HG02852 (cell line): Measurements from ENCODE around the gene RNF25.

Experiments
- ATAC-seq: cut with Tn5 transposase; IDR thresholded peaks from one replicate; pipeline ENCODE4 v1.9.1; 2021; ENCODE audit warnings: mild to moderate bottlenecking, moderate library complexity; ENCODE audit not compliant: unreplicated experiment

RNF25 gene, protein sequence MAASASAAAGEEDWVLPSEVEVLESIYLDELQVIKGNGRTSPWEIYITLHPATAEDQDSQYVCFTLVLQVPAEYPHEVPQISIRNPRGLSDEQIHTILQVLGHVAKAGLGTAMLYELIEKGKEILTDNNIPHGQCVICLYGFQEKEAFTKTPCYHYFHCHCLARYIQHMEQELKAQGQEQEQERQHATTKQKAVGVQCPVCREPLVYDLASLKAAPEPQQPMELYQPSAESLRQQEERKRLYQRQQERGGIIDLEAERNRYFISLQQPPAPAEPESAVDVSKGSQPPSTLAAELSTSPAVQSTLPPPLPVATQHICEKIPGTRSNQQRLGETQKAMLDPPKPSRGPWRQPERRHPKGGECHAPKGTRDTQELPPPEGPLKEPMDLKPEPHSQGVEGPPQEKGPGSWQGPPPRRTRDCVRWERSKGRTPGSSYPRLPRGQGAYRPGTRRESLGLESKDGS

DNA sequence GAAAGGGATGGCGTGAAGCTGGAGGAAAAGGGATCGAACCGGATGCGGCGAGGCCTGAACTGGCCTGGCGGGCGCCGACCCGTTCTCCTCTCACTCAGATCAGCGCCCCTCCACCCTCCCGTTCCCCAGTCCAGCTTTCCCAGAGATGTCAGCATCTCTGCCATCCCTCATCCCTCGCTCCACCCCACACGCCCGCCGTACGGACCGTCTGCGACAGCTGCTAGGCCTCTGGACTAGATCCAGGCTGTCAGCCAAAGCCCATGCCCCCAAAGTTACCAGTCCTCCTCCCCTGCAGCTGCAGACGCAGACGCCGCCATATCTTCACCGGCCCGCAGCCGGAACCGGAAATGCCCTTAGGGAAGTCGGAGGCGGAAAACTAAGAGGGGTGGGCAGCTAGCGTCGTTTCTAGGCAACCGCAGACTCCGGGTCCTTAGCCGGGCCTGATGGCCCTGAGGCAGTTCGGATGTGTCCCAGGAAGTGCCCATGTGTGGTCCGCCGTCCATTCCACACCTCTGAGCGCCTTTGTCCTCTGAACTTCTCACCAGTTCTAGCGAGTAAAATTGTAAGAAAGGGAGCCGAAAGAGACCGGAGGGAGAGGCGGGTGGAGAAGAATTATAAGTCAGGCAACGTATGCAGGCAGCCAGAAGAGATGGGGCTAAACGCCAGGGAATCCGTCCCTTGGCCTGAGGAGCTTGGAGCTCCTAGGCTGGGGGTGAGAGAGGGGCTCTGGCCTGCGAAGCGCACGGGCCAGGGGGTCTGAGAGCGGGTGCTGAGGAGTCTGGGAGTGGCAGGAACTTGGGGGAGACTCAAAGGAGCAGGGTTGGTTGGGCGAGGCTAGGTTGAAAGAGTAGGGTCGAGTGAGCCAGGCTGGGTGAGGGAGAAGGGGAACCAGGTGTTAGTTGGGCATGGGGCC, at the start of gene RNF25, which contains the start of gene STK36:
Gene RNF25, minus strand, starts transcription at position 349 of the 913 bp plus-strand sequence. Its CDS starts 32 bp downstream, at position 317.
Gene STK36, plus strand, starts transcription at position 433 of the 913 bp plus-strand sequence. CDS start 744 bp downstream, outside the sequence.
- ATAC-seq: peak; percentile 99

DNA sequence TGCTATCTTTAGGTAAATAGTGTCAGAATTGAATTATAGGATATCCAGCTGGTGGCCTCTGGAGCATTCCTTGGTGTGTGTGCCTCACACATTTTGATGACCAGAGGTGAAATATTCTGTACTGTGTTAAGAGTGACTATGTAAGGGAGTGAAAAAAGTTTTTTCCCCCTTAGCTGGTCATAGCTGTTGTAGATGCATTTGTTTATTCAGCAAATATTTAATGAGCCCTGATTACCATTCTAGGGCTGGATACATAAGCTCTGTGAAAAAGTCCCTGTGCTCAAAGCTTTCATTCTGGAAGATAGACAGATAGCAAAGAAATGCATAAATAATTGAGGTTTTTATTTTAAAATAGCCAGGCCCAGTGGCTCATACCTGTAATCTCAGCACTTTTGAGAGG, 49.7 kb upstream of the RNF25 start:
- no peak for ATAC-seq

- no peak for ATAC-seq
Measured at GRCh38 chr2:218720048-218721041, 48.5 kb upstream of the RNF25 start.

DNA sequence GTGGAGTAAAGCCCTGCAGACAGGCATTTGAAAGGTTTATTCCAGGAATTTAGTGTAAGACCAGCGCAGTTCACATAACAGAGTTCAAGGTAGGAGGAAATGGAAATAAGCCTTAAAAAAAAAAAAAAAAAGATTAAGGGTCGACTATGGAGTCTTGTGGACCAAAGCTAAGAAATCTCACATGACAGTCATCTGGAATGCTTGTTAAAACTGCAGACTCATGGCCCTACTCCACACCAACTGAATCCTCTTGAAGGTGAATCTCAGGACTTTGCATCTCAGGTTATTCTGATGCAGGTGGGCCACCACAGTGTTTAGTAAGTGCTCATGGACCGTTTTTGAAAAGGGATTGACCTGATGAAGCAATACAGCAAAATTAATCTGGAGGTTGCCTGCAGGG, 47.7 kb upstream of the RNF25 start:
- no peak for ATAC-seq

DNA sequence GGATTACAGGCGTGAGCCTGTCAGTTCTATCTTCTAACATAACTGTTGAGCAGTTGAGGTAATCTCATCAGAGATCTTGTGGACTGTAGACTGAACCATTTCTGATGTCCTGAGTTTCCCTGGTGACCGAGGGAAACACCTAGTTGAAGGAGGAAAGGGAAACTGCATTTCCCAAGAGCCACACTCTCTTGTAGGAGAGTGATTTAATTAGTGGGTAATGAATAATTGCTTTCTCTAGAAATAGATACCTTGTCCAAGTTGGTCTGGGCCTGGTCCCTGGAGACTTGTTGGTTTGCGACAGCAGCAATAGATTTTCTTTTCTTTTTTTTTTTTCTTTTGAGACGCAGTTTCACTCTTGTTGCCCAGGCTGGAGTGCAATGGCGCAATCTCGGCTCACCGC, 46.3 kb upstream of the RNF25 start:
- no peak for ATAC-seq

- ATAC-seq: no peak
Measured at GRCh38 chr2:218717262-218717661, 45.5 kb upstream of the RNF25 start.

- no peak for ATAC-seq
Measured at GRCh38 chr2:218716070-218716469, 44.3 kb upstream of the RNF25 start.

GRCh38 chr2:218713922-218714321, 42.1 kb upstream of the RNF25 start:
- no peak for ATAC-seq

GRCh38 chr2:218711550-218711929, 39.7 kb upstream of the RNF25 start:
- ATAC-seq: no peak

- peak; percentile 88 for ATAC-seq
Measured at GRCh38 chr2:218710687-218711549, 39.1 kb upstream of the RNF25 start, which contains the start of gene TTLL4. Gene TTLL4, plus strand, starts transcription at chr2:218710835. Its CDS starts 26,842 bp downstream, at chr2:218737677.

- ATAC-seq: no peak
Measured at GRCh38 chr2:218710334-218710686, 38.5 kb upstream of the RNF25 start.

DNA sequence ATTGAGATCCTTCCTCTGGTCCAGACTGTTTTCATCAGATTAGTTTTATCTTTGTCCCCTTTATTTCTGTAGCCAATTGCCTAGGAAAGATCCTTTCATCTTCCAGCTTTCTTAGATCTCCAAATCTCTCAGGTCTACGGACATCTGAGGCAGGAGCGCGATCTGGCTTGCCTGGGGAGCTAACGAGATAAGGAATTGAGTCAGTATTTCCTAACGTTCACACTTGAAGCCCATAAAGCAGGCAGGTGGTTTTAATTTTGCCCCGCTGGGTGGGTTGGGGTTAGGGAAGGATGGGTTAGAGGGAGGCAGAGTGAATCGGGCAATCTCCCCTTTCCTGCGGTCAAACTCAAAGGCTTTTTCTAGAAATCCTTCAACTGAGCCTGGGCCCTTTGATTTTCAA, 38.1 kb upstream of the RNF25 start:
- no peak for ATAC-seq

DNA sequence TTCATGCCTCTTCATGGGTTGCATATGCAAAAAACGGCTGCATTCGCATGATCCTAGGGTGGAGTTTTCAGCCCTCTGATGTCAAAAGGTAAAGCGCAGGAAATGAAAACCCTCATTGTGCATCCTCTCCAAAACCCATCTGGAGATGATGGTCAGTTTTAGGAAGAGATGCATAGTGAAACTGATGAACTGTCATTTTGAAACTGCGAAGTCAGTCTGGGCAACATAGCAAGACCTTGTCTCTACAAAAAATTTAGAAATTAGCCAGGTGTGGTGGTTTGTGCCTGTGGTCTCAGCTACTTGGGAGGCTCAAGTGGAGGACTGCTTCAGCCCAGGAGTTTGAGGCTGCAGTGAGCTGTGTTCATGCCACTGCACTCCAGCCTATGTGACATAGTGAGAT, 36.3 kb upstream of the RNF25 start:
- ATAC-seq: peak; percentile 41

DNA sequence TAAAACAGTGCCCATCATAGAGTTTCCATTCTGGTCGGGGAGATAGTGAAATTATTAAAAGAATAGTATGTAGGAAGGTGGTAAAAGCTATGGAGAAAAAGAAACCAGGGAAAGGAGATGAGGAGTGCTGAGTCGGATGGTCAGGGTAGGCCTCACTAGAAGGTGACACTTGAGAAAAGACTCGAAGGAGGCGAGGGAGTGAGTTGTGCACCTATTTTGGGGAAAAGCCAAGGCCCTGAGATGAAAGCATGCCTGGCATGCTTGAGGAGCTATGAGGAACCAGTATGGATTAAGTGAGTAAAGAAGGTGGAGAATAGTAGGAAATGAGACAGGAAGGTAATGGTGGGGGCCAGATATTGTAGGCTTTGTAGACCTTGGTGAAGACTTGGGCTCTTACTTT, 31.5 kb upstream of the RNF25 start:
- ATAC-seq: no peak

- ATAC-seq: no peak
Measured at GRCh38 chr2:218701806-218702205, 30.0 kb upstream of the RNF25 start.

DNA sequence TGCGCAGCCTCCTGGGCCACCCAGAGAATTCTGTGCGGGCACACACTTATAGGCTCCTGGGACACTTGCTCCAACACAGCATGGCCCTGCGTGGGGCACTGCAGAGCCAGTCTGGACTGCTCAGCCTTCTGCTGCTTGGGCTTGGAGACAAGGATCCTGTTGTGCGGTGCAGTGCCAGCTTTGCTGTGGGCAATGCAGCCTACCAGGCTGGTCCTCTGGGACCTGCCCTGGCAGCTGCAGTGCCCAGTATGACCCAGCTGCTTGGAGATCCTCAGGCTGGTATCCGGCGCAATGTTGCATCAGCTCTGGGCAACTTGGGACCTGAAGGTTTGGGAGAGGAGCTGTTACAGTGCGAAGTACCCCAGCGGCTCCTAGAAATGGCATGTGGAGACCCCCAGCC, 27.1 kb upstream of the RNF25 start:
- ATAC-seq: no peak

DNA sequence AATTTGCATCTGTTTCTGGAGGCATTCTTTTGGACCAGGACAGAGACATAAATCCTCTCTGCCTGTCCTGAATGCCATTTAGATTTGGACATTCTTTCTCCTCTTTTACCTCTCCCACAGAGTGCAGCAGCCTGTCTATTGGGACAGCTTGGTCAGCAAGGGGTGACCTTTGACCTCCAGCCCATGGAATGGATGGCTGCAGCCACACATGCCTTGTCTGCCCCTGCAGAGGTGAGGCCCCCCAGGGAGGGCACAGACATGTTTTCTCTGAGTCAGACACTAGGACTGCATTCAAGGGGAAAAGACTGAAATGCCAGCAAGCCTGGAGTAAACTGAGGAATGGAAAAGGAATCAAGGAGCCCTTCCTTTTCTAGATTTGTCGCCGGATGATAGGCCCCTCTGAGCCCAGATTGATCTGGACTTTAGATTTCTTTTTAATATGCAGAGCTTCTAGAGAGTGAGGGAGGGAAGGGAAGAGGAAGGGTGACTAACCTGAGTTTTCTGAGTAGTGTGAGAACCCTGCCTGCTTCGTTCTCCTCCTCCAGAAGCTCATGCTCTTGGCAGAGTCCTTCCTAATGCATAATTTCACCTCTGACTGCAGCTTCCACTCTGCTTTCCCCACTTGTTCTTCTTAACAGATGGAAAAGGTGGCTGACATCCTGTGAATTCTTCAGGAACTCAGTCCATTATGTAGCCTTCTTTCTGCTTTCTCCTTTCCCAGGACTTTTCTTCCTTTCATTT, 22.8 kb upstream of the RNF25 start:
- ATAC-seq: no peak

- ATAC-seq: no peak
Measured at GRCh38 chr2:218691234-218691633, 19.4 kb upstream of the RNF25 start.
